IMR-90 (cell line): ENCODE data around the gene OSBPL8.

ENCODE experiments used
- BHLHE40 ChIP-seq: fragments of 150-350 bp; IDR thresholded peaks from 2 replicates; pipeline ENCODE4 v1.6.1; 2016; ENCODE audit warnings: mild to moderate bottlenecking, low read depth, low read length
- CEBPB ChIP-seq: IDR thresholded peaks from 2 replicates; pipeline ENCODE4 v1.6.1; 2012; ENCODE audit warnings: low read depth, low read length, improper control_type of control experiment
- CTCF ChIP-seq: conservative IDR thresholded peaks from 2 replicates; pipeline ENCODE4 v1.5.1; 2012; ENCODE audit warnings: mild to moderate bottlenecking, low read depth, low read length, improper control_type of control experiment
- ELK1 ChIP-seq: fragments of 150-350 bp; IDR thresholded peaks from 2 replicates; pipeline ENCODE4 v1.6.1; 2016; ENCODE audit warnings: low read depth, mild to moderate bottlenecking, low read length, moderate library complexity, borderline replicate concordance
- MXI1 ChIP-seq: IDR thresholded peaks from 2 replicates; pipeline ENCODE4 v1.6.1; 2012; ENCODE audit warnings: low read depth, mild to moderate bottlenecking, low read length, moderate library complexity, borderline replicate concordance
- POLR2A ChIP-seq: IDR thresholded peaks from 2 replicates; pipeline ENCODE4 v1.6.1; 2012; ENCODE audit warnings: mild to moderate bottlenecking, low read depth, low read length
- USF2 ChIP-seq: fragments of 150-350 bp; IDR thresholded peaks from 2 replicates; pipeline ENCODE4 v1.6.1; 2017; ENCODE audit warnings: mild to moderate bottlenecking, antibody characterized with exemption, low read length, low read depth

DNA sequence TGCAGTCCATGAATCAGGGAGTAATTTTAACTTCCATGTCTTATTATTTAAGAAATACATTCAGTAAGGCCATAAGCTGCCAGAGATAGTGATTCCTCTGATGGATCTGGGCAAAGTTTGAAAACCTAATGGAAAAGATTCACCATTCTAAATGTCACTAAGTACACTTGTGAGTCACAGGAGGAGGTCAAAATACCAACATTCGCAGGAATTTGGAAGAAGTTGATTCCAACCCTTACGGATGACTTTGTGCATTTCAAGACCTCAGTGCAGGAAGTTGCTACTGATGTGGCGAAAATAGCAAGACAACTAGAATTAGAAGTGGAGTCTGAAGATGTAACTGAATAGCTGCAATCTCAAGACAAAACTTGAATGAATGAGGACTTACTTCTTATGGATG is 69.8 kb downstream of the OSBPL8 start:
- TF ChIP-seq CTCF: no peak
- no peak for TF ChIP-seq POLR2A
- TF ChIP-seq MXI1: no peak
- TF ChIP-seq ELK1: no peak
- no peak for TF ChIP-seq BHLHE40
- no peak for TF ChIP-seq CEBPB
- TF ChIP-seq USF2: no peak
